ENCODE measurements around the gene SERPINB10. TPM values are rescaled to one million over a fixed set of nuclear protein-coding genes. Genes with fewer than 3 reads are reported as not detected.

Gene SERPINB10
- total and polyA plus RNA-seq, 10 donors: 0.07 to 5.6 (median 0.57) TPM; not detected in 1

DNA sequence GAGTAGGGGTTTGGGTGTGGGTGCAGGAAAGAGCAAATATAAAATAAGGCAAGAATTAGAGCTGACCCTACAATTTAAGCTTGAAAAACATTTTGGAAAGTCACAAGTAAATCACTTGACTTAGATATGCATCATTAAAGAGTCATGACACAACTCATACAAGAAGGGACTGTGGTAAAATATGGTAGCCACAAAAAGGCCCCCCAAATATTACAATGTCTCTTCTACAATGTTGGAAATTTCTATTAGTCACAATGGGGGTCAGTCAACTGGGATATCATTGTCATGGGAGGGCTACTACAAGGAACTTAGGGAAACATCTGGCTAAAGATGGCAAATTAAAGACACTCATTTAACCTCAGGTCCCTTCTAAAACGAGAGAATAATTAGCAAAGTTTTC lies 35.9 kb upstream of the SERPINB10 start:
- no peak overlapping the region for H3K27ac ChIP-seq
- TF ChIP-seq POLR2AphosphoS5 (IDR thresholded peaks at IDR 0.05) (no peak), POLR2A (IDR thresholded peaks at IDR 0.05) (no peak)
- TF ChIP-seq, protein P1, sequence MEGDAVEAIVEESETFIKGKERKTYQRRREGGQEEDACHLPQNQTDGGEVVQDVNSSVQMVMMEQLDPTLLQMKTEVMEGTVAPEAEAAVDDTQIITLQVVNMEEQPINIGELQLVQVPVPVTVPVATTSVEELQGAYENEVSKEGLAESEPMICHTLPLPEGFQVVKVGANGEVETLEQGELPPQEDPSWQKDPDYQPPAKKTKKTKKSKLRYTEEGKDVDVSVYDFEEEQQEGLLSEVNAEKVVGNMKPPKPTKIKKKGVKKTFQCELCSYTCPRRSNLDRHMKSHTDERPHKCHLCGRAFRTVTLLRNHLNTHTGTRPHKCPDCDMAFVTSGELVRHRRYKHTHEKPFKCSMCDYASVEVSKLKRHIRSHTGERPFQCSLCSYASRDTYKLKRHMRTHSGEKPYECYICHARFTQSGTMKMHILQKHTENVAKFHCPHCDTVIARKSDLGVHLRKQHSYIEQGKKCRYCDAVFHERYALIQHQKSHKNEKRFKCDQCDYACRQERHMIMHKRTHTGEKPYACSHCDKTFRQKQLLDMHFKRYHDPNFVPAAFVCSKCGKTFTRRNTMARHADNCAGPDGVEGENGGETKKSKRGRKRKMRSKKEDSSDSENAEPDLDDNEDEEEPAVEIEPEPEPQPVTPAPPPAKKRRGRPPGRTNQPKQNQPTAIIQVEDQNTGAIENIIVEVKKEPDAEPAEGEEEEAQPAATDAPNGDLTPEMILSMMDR (IDR thresholded peaks at IDR 0.05 in 8 of 11, conservative IDR thresholded peaks at IDR 0.05 in 3 of 11): no peak
- H3K4me1 ChIP-seq: no peaks in the 10 kb centered on the region

DNA sequence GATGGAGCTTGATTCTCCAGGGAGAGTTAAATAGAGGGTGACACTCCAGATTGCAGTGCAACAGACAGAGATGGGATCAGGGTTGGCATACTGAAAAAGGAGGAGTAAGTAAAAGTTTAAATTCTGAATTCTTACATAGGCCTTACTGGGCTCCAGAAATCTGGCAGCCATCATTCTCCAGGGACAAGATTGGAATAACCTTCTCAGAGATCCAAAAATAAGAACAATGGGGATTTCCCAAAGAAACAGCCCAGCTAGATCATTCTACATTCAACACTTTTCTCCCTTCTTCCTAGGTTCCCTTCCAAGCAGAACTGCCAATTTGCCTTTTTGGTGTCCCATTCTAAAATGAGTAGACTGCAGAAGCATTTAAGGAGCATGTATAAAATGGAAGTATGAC lies 35.2 kb upstream of the SERPINB10 start:
- Histone ChIP-seq H3K9me3 (no peaks in the 10 kb centered on the region), H3K27ac (no peak overlapping the region), H3K4me3 (no peak overlapping the region), H3K36me3 (no peaks in the 10 kb centered on the region), H3K27me3 (replicated peaks in 1 of 7) (no peaks in the 10 kb centered on the region), H3K4me1 (no peaks in the 10 kb centered on the region)
- no peak for DNase-seq
- TF ChIP-seq, protein P1 (IDR thresholded peaks at IDR 0.05 in 8 of 11, conservative IDR thresholded peaks at IDR 0.05 in 3 of 11): no peak
- no peak for TF ChIP-seq POLR2A (IDR thresholded peaks at IDR 0.05)
- TF ChIP-seq POLR2AphosphoS5 (IDR thresholded peaks at IDR 0.05): no peak
- intact Hi-C loops (cut with DNase I; ENCODE audit: low total_unique reads): no loop called here

More for the DNA sequence above, 35.9 kb upstream of the SERPINB10 start:
- no peak for DNase-seq
- H3K4me3 ChIP-seq: no peak overlapping the region
- H3K9me3 ChIP-seq: no peaks in the 10 kb centered on the region
- H3K36me3 ChIP-seq: no peaks in the 10 kb centered on the region
- H3K27me3 ChIP-seq (replicated peaks in 1 of 7): no peaks in the 10 kb centered on the region
- WGBS, 5 donors: 53 to 74% (median 69%) methylated on average over 1 of the region's 1 CpG
- intact Hi-C loops (cut with DNase I; ENCODE audit: low total_unique reads): no loop called here

DNA sequence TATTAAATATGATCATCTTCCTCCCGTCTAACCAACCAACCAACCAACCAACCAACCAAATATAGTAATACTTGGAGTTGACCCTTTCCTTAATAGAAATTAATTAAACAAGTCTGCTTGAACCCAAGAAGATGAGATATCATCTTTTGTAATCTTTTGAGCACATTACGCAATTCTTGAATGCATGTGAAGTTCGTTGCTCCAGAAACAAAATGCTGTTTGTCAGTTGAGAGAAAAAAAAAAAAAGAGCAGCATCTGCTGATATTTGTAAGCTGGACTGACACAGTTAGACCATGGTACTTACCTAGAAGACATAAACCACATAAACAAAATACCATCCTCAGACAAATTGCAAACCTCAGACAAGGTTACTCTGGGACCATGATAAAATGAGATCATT lies 29.4 kb upstream of the SERPINB10 start:
- H3K4me3 ChIP-seq: no peak overlapping the region
- TF ChIP-seq, protein P1 (IDR thresholded peaks at IDR 0.05 in 8 of 11, conservative IDR thresholded peaks at IDR 0.05 in 3 of 11): no peak
- no peak for TF ChIP-seq POLR2AphosphoS5 (IDR thresholded peaks at IDR 0.05)
- TF ChIP-seq POLR2A (IDR thresholded peaks at IDR 0.05): no peak
- H3K9me3 ChIP-seq: no peaks in the 10 kb centered on the region
- intact Hi-C loops (cut with DNase I; ENCODE audit: low total_unique reads): no loop called here
- H3K27ac ChIP-seq: no peak overlapping the region
- 47 to 73% (median 67%) methylated on average over 3 of the region's 3 CpGs for WGBS, 5 donors
- no peaks in the 10 kb centered on the region for H3K27me3 ChIP-seq (replicated peaks in 1 of 7)
- H3K36me3 ChIP-seq: no peaks in the 10 kb centered on the region
- H3K4me1 ChIP-seq: no peaks in the 10 kb centered on the region
- DNase-seq: no peak

GRCh38 chr18:63878925-63879324 lies 28.8 kb upstream of the SERPINB10 start:
- intact Hi-C loops (cut with DNase I; ENCODE audit: low total_unique reads): no loop called here
- H3K27me3 ChIP-seq (replicated peaks in 1 of 7): no peaks in the 10 kb centered on the region
- H3K27ac ChIP-seq: no peak overlapping the region
- TF ChIP-seq, protein P1 (IDR thresholded peaks at IDR 0.05 in 8 of 11, conservative IDR thresholded peaks at IDR 0.05 in 3 of 11): no peak
- TF ChIP-seq POLR2A (IDR thresholded peaks at IDR 0.05) (no peak), POLR2AphosphoS5 (IDR thresholded peaks at IDR 0.05) (no peak)
- no peaks in the 10 kb centered on the region for H3K4me1 ChIP-seq
- H3K36me3 ChIP-seq: no peaks in the 10 kb centered on the region
- no peak for DNase-seq
- H3K4me3 ChIP-seq: no peak overlapping the region
- 68 to 90% (median 78%) methylated on average over 4 of the region's 4 CpGs for WGBS, 5 donors
- no peaks in the 10 kb centered on the region for H3K9me3 ChIP-seq
